Measurements from ENCODE around the gene KCNT2.

Gene KCNT2

DNA sequence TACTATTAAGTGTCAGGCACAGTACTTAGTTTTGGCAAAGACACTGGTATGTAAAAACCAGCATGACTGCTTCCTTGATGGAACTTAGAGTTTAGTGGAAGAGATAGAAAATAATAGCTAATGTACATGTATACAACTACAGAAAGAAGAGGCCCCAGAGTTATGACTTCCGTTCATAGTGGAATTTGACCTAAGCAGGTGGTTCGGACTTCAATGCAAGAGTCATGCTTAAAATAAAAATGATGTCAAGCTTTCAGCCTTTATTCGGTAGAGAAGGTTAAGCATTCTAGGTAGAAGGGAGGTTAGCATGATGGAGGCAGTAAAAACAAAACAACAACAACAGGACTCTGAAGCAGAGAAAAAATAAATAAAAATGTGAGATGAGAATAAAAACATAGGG is 165.9 kb downstream of the KCNT2 start:
- no peak for DNase-seq

- DNase-seq, result no peak
Observed at GRCh38 chr1:196440711-196441110, 167.5 kb downstream of the KCNT2 start.

- no peak for DNase-seq
Observed at GRCh38 chr1:196438329-196438728, 169.9 kb downstream of the KCNT2 start.

GRCh38 chr1:196437671-196438070 is 170.6 kb downstream of the KCNT2 start:
- DNase-seq, result no peak

DNA sequence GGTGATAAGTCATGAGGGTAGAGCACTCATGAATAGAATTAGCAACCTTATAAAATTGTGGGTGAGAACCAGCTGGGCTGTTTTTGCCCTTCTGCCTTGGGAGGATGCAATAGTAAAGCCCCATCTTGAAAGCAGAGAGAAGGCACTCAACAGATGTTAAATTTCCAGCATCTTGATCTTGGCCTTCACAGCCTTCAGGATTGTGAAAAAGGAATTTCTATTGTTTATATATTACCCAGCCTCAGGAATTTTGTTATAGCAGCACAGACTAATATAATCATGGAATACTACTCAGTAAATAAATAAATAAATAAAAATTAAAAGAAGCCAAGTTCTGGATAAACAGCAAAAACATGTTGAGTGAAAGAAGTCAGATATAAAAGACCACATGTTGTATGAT is 175.2 kb downstream of the KCNT2 start:
- no peak for DNase-seq

- DNase-seq, result no peak
Observed at GRCh38 chr1:196427976-196428734, 180.1 kb downstream of the KCNT2 start.

GRCh38 chr1:196425513-196425912 is 182.7 kb downstream of the KCNT2 start:
- DNase-seq, result no peak

- no peak for DNase-seq
Observed at GRCh38 chr1:196423612-196424011, 184.6 kb downstream of the KCNT2 start.

DNA sequence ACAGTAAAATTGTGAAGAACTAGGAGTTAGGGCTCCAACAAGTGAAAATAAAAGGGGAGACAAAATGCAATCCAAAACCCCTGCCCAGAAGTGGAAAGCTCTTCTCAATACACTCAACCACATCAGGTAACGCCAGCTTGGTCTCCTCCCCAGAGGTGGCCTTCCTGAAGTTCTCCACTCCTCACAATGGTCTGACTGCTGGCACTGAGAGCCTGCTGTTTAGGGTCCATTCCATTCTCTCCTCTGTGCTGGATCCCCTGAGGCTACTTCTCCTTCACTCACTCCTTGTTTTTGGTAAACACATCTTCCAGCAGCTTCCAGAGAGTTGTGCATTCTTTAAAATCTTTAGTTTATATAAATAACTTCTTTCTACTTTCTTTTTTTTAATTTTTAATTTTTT is 189.5 kb downstream of the KCNT2 start:
- DNase-seq, result no peak

- no peak for DNase-seq
Observed at GRCh38 chr1:196415978-196416377, 192.3 kb downstream of the KCNT2 start.

DNA sequence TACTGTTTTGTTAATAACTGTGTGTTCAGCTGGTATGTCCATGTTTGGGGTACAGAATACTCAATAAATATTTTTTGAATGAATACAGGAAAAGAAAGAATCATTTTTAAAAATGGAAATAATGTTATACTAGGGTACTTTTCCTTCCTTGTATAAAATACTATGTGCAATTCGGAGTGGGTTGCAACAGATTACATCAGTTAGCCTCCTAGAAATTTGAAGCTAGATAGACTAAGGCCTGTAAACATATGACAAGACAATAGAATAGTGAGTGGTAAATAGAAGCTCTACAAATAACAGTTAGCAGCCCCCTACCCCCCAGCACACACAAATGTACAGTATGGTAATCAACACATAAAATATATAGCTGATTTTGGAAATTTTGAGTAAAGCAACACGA is 195.9 kb downstream of the KCNT2 start:
- no peak for DNase-seq

GRCh38 chr1:196410768-196411167 is 197.5 kb downstream of the KCNT2 start:
- no peak for DNase-seq

DNA sequence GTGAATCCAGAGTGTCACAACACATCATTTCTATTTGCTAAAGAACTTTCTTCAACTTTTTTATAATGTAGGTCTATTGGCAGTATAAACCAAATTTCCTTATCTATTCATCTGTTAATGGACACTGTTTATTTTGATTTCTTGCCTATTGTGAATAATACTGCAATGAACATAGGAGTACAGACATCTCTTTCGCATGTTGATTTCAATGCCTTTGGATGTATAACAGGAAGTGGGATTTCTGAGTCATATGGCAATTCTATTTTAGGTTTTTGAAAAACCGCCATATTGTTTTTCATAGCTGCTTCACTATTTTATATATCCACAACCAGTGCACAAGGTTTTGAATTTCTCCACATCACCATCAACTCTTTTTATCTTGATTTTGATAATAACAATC is 198.7 kb downstream of the KCNT2 start:
- DNase-seq, result no peak

GRCh38 chr1:196407358-196408051 is 200.7 kb downstream of the KCNT2 start:
- no peak for DNase-seq

DNA sequence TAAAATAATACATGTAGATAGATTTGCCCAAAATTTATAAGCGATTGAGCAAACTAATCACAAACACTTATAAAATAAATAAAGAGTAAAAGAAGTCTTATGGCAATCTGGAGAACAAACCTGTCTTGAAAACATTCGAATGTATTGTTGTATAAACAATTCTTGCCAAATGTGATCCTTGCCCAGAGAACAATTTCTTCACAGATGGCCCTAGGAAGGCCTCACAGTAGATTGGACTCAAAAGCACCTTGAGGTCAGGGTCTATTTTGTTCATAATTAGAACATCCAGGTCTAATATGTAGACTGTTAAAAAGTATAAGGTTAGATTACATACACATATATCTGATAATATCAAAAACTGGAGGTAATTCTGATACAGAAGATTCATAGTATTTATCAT is 202.4 kb downstream of the KCNT2 start:
- no peak for DNase-seq

DNA sequence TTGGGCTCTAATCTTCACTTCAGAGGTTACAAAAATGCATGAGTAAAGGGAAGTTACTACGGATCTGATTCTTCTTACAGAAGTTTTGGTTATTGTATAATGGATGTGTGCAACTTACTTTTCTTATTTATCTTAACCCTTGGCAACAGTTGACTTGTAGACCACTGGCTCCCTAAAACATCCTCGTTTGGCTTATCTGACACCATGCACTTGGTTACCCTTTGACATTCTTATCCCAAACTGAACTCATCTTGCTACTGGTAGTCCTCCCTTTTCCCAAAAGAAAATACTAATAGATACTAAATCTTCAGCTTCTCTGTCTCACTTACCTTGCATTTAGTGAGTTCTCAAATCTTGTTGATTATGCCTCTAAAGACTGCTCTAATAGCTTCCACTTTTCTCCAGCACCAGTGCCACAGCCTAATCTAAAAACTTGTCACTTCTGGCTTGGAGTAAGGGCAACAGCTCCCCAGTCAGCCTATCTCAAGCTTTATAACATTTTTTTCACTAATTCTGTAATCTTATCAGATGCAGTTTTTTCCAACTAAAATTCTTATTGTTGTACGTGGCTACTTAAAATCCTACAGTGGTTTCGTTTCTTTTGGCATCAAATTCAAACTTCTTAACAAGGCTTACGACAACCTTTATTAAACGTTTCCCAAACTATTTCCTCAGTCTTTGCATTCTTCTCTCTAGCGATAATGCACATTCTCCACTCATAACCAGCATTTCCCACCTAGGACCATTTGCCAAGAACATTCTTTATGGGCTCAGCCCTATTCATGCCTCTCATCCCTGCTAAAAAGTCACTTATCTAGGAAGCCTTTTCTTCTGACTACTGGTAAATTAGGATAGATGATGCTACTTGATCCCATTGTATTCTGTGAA is 204.2 kb downstream of the KCNT2 start:
- DNase-seq, result no peak

- no peak for DNase-seq
Observed at GRCh38 chr1:196401891-196402290, 206.3 kb downstream of the KCNT2 start.

GRCh38 chr1:196401452-196401833 is 206.8 kb downstream of the KCNT2 start:
- no peak for DNase-seq

DNA sequence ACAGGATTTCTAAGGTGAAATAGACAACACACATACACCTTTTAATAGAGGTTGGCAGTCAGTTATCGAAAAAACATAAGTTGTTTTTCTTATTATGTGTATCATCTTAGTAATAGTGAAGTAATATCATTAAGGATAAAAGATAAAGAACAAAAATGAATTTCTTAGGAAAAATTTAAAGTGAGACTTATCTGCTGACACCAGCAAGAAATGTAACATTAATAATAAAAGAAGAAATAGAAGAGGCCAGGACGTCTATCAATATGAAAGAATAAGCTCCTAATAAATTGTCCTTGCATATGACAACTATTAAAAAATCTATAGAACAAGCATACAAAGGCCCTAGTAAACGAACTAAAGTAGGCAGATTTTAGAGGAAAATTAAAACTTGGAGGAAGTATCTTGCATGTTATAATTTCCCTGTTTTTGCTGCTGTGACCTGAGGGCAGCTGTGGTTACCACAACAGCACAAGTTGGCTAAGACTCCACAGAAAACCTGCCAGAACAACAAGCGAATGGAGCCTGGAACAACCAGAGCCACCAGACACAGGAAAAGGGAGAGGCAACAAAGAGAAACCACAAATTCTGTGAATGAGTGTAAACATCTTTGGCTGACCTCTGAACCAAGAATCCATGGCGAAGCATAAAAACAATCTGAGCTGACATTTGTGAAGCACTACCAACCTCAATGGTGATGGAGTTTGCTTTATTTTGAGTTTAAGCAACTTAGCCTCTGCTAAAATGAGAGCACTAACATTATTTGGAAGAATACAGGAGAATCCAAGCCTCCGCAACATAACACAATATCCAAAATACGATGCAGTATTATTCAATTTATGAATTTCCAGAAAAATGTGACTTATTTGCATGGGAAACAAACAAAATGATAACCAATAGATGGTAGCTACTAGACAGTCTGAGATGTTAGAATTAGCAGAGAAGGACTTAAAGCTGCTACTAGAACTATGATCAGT is 207.5 kb downstream of the KCNT2 start:
- DNase-seq, result no peak

- DNase-seq, result no peak
Observed at GRCh38 chr1:196399713-196400112, 208.5 kb downstream of the KCNT2 start.

GRCh38 chr1:196393742-196394141 is 214.5 kb downstream of the KCNT2 start:
- DNase-seq, result no peak

DNA sequence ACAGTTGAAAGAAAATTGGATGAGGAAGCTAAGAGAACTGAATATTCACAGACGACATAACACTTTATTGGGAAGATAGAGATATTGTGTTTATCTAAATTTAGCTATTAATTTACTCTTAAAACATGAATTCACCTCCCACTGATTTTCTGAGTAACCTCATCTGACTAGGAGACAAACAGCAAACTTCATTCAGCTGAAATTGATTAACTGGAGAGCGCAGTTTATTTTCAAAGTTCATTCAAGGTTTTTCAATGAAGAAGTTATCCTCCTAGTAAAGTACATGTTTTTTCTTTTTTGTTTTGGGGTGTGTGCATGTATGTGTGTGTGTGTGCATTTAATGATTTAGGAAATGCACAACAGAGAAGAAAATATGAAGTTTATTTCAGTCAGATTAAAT is 215.0 kb downstream of the KCNT2 start:
- DNase-seq, result no peak
